GM04504 (cell line): Measurements from ENCODE around the gene KIFC3.
"Not testable (repeated sequence)": the region's sequence is repeated elsewhere in the genome, so short reads cannot be mapped to it uniquely, and the experiment has no call there.

Experiments used
- DNase-seq: peaks from one replicate; pipeline ENCODE4 v3.0.0-alpha.2; 2012; ENCODE audit warnings: low read depth

KIFC3 gene

DNA sequence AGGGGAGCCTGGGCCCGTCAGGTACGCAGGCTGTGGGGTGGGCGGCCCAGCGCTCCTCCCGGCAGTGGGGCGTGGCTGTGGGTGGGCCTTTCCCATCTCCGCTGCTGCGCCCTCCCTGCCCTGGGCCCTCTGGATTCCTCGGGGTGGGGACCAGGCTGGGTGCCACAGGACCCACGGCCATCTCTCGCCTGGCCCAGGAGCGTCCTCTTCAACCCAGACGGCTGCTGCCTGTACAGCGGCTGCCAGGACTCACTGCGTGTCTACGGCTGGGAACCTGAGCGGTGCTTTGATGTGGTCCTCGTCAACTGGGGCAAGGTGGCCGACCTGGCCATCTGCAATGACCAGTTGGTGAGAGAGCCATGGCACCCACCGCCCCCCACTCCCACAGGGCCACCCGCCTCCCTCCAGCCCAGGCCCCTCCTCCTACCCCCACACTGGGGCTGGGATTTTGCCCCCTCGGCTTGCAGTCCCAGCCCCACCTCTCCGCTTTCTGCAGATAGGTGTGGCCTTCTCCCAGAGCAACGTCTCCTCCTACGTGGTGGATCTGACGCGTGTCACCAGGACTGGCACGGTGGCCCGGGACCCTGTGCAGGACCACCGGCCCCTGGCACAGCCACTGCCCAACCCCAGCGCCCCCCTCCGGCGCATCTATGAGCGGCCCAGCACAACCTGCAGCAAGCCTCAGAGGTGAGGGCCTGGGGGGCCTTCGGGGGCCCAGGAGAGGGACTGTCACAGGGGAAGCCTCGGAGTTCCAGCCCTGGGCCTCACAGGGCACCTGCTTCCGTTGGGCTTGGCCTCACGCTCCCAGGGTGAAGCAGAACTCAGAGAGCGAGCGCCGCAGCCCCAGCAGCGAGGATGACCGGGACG, 49.5 kb downstream of the KIFC3 start:
- no peak for DNase-seq

DNA sequence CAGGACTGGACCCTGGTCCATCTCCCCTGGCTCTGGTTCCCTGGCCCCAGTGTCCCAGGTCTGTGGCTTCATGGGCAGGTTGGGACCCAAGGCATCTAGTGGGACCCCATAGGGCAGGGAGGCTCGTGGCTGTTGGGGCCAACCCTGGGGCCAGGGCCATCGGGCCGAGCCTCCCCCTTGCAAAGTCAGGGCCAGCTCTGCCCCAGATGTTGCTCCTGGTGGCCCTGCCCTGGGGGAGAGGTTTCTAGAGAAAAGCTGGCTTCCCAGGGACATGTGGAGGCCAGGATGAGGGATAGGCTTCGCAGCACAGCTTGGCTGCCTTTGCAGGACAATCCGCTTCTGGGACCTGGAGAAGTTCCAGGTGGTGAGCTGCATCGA, 50.1 kb downstream of the KIFC3 start:
- DNase-seq, result no peak

DNA sequence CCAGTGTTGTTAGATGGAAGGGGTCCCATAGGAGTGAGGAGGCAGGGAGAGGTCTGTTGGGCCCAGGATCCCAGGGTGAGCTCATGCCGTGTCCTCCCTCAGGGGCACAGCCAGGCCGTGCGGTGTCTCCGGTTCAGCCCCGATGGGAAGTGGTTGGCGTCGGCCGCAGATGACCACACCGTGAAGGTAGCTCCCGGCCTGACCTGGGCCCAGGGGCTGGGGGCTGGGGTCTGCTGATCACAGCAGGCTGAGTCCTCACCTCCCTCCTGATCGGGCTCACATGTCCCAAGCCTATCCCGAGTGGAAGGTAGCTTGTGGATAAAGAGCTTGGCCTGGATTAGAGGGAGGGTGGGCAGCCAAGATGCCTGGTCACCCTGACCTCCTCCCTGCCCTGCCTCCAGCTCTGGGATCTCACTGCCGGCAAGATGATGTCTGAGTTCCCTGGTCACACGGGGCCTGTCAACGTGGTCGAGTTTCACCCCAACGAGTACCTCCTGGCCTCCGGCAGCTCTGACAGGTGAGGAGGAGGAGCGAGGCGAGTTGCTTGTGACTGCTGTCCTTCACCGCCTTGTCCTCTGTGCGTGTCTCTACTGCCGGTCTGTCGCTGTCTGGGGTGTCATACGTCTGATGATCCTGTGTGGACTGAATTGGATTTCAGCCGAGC, 50.6 kb downstream of the KIFC3 start:
- no peak for DNase-seq

GRCh38 chr16:57750796-57751538, 51.3 kb downstream of the KIFC3 start:
- no peak for DNase-seq

DNA sequence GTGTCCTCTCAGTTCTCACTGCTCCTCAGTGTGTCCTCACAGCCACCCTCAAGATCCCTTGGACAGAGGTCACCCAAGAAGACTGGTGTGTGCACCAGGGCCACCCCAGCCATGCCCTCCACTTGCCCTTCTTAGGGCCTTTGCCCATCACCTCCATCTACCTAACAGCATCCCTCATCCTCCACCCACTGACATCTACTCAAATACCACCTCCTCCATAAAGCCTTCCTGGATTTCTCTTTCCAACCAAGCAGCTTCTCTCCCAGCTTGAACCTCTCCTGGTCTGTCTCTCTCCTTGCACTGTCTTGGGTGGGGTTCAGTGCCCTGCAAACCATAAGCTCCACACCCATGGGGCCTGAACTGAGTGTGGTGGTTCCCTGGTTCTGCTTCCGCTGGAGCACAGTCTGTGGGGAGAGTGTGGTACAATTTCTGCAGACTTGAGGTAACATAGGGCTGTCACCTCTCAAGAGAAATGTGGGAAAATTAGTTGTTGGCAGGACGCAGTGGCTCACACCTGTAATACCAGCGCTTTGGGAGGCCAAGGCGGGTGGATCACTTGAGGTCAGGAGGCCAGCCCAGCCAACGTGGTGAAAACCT, 52.3 kb downstream of the KIFC3 start:
- no peak for DNase-seq

DNA sequence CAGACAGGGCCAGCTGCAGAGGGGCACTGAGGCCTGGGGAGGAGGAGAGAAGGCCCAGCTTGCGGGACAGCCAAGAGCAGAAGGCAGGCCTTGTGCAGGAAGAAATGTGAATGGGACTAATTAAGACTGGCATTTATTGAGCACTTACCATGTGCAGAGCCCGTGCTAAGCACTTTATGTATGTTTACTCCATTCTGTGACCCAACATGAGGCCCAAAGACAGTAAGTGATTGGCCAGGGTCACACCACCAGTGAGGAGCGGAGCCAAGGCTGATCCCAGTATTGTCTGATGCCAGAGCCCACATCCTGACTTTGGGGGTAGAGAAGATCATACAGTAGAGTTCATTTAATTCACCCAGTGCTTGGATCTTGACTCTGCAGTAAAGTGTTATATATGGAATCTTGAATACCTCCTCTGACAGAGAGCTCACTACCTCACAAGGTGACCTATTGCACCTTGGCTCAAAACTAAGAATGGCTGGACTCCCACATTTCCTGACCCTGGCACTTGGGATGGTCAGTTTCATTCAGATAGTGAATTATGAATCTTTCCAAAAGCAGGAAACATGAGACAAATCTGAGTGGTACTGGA, 53.1 kb downstream of the KIFC3 start:
- DNase-seq, result no peak

DNA sequence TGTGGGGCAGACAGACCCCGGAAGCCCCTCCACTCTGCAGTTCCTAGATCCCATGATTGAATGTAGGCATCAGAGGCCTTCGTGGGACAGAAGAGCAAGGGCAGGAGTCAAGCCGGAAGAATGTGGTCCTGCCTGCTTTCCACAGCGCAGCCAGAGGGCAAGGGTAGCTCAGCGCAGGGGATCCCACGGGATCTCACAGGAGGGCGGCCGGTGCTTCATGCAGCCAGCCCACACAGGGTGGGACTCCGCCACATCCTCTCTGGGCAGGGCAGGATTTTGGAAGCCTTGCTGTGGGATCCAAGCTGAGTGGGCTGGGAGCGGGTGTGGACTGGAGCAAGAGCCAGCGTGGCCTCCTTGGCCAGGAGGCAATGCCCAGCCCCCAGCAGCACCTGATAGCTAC, 53.7 kb downstream of the KIFC3 start:
- no peak for DNase-seq

DNA sequence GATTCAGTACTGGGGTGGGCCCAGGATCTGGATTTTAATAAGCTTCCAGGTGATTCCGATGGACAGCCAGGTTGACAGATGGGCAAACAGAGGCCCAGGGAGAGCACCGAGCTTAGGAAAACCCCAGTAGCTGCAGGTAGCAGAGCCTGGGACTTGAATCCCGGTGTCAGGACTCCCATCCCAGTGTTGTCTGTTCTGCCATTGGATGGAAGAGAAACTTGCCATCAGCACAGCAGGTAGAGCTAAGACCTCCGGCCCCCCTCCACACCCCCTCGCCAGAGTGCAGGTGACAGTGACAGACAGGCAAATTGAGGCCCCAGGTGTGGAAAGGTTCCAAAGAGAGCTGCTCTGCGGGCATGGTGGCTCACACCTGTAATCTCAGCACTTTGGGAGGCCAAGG, 54.3 kb downstream of the KIFC3 start:
- no peak for DNase-seq

DNA sequence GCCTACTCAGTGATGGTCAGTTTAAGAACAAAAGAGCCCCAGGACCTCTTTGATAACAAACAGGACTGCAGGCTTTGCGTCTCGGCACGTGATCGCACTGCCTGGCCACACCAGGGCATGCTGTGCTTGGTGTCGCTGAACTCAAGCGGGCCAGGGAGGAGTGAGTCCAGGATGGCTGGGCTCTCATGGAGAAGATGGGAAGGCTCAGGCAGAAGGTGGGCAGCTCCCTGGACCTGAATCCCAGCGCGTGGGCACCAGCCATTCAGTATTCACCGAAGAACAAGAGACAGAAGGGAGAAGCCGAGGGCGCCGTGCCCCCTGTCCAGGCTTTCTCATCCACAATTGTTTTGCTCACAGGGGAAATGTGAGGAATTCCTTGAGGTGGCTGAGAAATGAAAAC, 54.8 kb downstream of the KIFC3 start:
- no peak for DNase-seq

- DNase-seq, result no peak
These were observed 55.2 kb downstream of the KIFC3 start for GRCh38 chr16:57747091-57747490.

DNA sequence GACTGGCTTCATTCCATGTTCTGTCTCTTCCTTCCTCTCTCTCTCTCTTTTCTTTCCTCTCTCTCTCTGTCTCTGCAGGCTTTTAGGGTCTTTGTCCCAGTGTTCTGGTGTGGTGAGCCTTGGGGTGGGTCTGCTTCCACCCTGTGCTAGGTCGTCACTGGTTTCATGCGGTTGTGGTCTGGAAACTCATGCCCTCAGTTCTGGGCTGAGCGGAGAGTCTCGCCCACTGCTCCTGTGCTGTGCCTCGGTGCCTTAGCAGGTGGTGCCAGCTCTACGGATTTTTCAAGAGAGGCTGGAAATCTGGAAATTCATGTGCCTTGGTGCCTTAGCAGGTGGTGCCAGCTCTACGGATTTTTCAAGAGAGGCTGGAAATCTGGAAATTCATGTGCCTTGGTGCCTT, 56.0 kb downstream of the KIFC3 start:
- DNase-seq, result not testable (repeated sequence)

- no peak for DNase-seq
These were observed 56.5 kb downstream of the KIFC3 start for GRCh38 chr16:57745768-57746167.

- no peak for DNase-seq
These were observed 57.7 kb downstream of the KIFC3 start for GRCh38 chr16:57744642-57744903.

- no peak for DNase-seq
These were observed 58.2 kb downstream of the KIFC3 start for GRCh38 chr16:57743886-57744641.

GRCh38 chr16:57743458-57743857, 58.8 kb downstream of the KIFC3 start:
- no peak for DNase-seq

DNA sequence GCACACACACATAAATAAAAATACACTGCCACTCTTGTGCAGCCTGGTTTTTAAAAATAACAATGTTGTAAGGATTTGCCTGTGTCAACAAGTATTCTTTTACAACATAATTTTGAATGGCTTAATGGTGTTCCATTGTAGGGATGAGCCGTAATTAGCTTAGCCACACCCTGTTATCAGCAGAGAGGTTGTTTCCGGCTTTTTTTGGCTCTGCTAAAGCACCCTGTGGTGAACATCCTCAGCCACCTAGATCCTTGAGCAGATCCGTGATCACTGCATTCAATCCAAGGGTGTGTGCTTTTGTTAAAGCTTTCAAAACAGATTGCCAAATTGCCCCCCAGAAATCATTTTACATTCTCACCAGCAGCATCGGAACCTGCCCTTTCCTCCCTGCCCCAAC, 59.7 kb downstream of the KIFC3 start:
- no peak for DNase-seq

DNA sequence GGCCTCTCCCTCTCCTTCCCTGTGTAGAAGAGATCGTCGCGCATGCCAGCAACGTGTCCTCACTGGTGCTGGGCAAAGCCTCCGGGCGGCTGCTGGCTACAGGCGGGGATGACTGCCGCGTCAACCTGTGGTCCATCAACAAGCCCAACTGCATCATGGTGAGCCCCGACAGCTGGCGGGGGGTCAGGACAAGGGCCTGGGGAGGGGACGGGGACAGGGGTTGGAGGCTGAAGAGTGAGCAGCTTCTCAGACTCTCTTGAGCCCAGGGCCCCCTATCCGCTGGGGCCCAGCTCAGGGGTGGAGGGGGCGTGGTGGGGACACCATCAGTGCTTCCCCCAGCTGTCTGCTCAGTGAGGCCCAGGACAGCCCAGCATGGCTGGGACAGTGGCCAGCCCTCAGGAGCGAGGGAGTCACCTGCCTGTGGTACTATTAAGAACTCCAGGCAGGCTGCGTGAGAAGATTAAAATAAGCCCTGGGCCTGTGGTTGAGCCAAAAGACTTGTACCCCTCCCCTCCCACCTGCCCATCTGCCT, 60.6 kb downstream of the KIFC3 start:
- no peak for DNase-seq

GRCh38 chr16:57740423-57741071, 61.7 kb downstream of the KIFC3 start:
- DNase-seq, result no peak

- DNase-seq, result no peak
These were observed 62.4 kb downstream of the KIFC3 start for GRCh38 chr16:57739756-57740422.

DNA sequence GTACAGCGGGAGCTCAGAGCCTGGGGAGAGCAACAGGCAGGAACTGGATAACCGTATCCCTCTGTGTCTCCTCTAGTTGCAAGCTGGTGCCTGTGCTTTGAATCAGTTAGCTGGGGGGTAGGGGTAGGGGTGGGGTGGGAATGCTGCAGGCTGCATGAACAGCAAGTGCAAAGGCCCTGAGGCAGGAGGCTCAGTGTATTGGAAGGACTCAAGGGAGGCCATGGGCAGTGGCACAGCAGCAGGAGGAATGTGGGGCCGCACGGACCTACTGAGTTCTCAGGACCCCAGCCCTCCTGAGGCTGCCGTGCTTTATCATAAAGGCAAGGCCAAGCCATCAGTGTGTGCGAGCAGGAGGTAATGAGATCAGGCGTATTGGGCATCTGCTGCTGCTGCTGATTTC, 63.4 kb downstream of the KIFC3 start:
- DNase-seq, result no peak
